HG02588 (cell line): ENCODE results near the gene COPB2.

ENCODE experiments used
- ATAC-seq: cut with Tn5 transposase; IDR thresholded peaks from one replicate; pipeline ENCODE4 v1.9.1; 2021; ENCODE audit warnings: mild to moderate bottlenecking, moderate library complexity; ENCODE audit not compliant: unreplicated experiment

The COPB2 gene

GRCh38 chr3:139309880-139310279 lies 79.6 kb downstream of the COPB2 start:
- no peak for ATAC-seq

- no peak for ATAC-seq
These were observed 80.3 kb downstream of the COPB2 start for GRCh38 chr3:139309061-139309591.

GRCh38 chr3:139308560-139308959 lies 80.9 kb downstream of the COPB2 start:
- no peak for ATAC-seq

GRCh38 chr3:139307601-139308555 lies 81.6 kb downstream of the COPB2 start:
- no peak for ATAC-seq
